GM18951 (cell line): ENCODE data around the gene PNMA1.
A peak's percentile ranks its signal among the peaks of the same experiment; 100 is the strongest.

Source experiments
- POLR2A ChIP-seq: IDR thresholded peaks from 4 replicates; pipeline ENCODE4 v1.6.1; 2011; ENCODE audit warnings: mild to moderate bottlenecking; ENCODE audit not compliant: insufficient read length, insufficient read depth; ENCODE audit errors: extremely low read depth
- in situ Hi-C: fragments of 300-500 bp; cut with MboI; formaldehyde crosslinking; loops from one replicate; pipeline ENCODE4 v1.12.0; 2022; ENCODE audit warnings: low sequenced_read_pairs, mixed read lengths, inconsistent platforms; ENCODE audit not compliant: unreplicated experiment

The PNMA1 gene

DNA sequence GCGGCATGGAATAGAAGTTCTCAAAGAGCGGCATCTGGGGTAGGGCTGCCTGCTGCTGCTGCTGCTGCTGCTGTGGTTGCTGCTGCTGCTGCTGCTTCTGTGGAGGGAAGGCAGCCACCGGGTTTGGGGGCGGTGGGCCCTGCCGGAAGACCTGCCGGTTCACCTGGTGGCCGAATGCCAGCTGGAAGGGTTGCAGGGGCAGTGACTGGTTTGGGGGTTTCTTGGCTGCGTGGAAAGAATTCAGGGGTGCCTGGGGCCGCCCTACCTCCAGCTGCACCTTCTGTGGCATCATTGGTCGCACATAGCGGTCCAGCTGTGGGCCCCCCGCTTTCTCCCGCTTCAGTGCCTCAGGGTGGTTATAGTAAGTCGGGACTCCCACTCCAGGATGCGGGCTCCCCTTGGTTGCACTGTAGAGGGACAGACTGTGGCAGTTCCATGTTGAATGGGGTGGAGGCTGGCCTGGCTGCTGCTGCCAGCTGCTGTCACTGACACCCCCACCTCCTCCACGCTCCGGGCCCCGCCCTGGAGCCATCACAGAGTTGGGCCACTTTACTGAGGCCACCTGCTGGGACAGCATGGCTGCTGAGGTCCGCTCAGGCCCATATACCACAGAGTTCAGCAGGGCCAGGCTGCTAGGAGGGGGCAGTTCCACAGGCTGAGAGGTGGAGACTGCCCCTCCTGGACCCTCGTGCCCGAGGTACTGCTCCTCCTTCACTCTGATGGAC is 25.2 kb upstream of the PNMA1 start:
- TF ChIP-seq POLR2A = no peak
- in situ Hi-C loops = no loop called here

DNA sequence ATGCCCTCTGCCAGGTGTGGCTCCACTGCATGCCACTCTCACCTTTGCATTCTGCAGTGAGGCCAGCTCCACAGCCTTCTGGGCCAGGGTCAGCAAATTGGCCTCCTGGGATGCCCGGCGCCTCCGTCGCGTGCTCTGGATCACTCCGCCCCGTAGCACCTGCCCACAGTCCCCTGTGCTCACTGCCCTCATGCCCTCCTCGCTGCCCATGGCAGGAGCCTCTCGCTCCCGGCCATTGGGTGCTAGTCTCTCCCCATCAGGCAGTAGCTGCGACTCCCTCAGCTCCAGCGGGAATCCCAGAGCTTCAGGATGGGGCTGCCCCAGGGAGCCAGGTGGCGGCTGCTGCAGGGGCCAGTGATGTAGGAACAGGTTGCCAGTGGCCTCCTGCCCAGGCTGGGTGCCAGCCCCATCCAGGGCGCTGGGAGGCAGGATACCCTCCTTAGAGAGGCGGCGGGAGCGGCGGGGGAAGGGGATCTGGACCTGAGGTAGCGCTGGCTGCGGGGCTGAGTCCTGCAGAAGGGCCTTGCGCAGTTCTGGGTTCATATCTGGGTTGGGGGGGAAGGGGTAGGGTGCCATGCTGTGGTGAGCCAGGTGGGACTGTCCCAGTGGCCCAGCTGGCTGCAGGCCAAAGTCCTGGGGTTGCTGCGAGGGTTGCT is 24.5 kb upstream of the PNMA1 start:
- in situ Hi-C loops = no loop called here
- TF ChIP-seq POLR2A = no peak

DNA sequence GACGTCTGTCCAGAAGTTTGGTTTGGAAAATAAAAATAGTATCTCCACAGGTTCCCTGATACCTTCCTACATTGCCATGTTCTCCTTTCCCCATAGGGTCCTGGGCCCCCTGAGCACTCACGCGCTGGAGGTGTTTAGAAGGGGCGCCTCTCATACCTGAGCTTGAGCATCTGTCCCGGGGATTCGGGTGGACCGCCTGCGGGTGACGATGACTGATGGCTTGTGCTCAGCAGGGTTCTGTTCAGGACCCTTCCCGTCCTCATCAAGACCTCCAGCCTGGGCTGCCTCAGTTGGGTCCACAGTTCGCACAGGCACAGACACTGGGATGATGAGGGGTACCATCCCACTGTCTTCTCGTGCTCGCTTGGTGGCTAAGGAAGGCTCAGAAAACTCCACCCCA is 22.7 kb upstream of the PNMA1 start:
- no peak for TF ChIP-seq POLR2A
- in situ Hi-C loops = no loop called here

DNA sequence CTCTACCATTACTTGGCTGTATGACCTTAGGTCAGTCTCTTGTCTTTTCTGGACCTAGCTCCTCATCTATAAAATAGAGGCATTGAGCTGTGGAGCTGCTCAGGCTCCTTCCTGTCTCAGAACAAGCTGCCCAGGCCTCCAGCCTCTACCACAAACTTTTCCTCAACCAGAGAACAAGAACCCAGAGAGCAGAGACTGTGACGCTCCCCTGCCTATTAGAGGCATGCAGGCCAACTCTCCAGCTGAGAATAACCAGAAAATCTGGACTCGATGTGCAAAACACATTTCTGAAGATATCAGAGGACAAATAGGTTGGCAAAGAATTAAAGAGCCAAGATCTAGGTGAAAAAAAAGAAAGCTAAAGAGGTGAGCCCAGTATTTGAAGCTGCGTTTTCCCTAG is 17.8 kb upstream of the PNMA1 start:
- TF ChIP-seq POLR2A = no peak
- in situ Hi-C loops = loop anchor here (5.0 kb wide), 1 partner anchor 95 kb away; no protein-coding TSS in a partner anchor

DNA sequence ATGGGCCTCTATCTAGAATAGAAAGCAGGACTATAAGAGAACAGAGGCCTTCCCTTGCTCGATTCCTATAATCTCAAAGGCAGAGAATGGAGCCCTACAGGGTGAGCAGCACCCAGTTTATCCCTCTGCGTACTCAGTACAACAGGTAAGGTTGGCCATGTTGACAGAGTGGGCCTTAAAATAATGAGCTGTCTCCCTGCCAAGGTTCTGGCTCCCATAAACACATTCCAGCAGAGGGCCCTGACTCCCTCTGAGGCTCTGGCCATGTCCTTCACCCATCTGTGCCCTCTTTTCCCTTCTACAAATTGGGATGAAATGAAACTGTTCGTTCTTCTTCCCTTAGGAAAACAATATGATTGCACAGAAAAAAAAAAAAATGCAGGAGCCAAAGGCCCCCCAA is 16.9 kb upstream of the PNMA1 start:
- TF ChIP-seq POLR2A = no peak
- in situ Hi-C loops = loop anchor here (5.0 kb wide), 1 partner anchor 96 kb away; no protein-coding TSS in a partner anchor

DNA sequence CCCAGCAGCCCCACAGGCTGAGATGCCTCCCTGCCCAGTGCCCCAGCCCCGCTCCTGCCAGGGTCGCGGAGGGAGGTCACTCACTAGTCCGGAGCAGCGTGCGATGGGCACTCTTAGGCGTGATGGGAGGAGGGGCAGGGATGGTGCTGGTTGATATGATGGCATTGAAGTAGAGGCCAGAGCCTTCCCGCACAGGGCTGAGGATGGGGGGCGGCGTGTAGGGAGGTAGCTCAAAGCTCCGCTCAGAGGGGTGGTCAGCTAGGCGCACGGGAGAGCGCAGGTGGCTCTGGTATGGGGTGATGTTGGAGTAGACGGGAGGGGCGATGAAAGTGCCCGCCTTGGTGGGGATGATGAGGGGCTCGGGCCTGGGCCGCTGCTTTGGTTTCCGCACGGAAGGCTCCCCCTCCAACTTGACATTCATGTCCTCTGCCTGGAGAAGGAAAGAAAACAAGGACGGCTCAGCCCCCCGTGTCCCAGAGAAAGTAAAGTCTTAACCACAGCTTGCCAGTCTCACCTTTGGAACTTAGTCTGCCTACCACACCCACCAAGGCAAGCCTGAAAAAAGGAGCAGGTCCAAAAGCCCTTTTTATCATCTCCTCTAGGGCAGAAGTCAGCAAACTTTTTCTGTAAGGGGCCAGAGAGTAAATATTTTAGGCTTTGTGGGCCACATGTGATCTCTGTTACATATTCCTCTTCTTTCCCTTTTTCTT is 15.5 kb upstream of the PNMA1 start:
- TF ChIP-seq POLR2A = peak; percentile 5
- in situ Hi-C loops = loop anchor here (5.0 kb wide), 1 partner anchor 98 kb away; no protein-coding TSS in a partner anchor

DNA sequence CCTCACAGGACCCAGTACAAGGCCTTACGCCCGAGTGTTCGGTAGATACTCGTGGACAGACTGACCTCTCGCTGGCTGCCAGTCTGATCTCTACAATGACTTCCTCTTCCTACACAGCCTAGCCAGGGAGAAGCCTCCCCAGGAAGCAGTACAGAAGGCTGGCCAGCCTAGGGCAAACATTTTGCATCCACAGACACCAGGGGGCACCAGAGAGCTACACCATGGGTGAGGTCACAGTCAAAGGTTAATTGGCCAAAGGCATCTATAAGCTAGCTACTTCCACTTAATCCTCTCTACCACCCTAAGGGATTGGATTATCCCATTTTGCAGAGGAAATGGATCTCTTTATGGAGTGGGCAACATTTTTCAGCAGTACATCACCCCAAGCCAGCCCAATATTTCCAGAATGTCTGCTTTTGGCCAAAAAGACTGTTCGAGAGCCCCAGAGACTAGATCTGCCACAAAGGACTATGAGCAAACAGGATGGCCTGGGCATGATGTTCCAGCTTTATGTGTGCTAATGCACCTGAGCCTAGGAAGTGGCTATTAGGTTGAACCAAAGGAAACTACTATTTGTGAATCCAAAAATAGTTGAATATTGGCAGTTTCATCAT is 14.6 kb upstream of the PNMA1 start:
- no peak for TF ChIP-seq POLR2A
- in situ Hi-C loops = no loop called here

DNA sequence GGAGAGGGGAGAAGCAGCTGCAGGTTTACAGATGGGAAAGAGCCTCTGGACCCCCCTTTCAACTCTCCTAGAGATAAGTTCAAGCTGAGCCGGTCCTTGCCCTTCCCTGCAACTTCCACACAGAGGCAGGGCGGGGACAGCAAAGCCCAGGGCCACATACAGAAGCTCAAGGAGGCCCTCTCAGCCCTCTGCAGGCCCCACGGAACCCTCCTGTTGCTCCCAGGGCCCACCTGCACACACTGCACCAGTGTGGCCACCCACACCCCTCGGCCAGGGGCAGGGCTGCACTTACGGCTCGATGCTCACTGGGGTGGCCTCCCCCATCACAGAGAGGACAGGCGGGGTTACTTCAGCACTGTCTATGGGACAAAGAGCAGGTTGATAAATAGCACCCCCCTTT is 13.0 kb upstream of the PNMA1 start:
- no peak for TF ChIP-seq POLR2A
- in situ Hi-C loops = no loop called here

DNA sequence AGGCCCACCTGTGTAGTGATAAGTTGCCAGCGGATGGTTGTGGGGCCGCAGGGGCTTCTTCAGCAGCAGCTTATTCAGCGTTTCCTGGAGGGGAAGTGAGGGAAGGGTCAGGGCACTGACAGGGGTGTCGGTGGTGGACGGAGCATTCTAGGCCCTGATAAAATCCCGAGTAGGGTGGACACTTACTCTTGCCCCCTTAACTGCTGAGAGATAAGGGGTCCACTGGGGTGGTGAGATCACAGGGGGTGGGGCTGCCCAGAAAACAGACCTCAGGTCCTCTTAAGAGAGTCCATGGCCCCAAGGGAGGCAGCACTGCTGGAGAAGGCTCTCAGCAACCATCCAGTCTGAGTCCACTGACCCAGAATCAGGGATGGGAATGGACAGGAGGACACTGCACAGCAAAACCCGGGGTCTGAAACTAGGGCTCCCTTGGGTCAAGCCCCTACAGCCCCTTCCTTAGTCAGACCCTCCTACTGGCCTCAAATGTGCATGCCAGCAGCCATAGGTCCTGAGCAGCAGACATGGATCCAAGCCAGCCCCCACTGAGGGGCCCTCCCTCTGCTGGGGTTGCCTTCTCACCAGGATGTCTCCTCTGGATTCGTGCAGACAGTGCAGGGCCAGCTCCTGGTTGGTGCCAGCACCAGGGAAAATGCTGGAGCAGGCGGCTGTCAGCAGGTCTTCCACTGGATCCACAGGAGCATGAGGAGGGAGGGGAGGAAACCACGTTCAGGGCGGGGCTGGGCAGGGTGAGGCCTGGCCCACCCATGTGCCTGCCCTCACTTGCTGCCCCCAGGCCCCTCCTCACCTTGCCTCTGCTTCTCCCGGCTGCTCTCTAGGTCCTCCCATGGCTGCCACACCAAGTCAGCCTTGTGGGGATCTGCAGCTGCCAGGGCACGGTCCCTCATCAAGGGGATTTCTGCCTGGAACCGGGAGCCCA is 12.1 kb upstream of the PNMA1 start:
- in situ Hi-C loops = no loop called here
- TF ChIP-seq POLR2A = no peak

DNA sequence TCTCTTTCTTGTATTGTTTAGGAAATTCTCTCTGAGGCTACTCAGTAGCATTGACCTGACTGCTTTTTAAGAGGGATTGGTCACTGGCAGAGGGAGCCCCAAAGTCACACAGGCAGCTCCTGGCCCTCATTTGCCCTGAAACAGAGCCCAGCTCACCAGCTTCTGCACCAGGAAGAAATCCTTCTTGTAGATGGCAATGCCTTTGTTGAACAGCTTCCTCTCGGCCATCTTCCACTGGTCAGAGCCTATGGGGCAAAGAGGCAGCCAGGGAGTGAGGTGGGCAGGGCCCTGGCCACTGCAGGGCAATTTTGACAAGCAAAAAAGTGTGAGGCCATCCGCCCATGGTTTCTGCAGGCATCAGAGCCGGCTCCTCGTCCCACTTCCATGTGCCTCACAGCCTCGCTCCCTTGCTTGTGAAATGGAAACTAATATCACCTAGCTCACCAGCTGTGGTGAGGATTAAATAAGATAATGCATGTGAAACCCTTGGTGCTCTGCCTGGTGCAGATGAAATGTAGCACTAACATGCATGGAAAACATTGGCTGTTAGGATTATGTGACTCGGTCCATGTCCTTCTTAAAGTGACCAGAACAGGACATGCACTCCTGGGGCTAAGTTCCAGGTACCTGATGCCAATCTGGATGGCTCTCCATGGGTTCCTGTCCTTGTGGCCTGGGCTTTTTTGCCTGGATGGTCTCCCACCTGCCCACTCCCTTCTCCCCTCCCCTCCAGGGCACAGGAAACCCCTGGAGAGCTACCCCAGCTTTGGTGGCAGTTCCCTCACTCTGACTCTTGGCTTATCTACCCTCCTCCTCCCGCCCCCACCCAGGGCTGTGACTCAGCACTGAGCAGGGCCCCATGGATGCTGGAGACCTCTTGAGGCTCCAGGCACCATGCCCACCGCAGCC is 11.2 kb upstream of the PNMA1 start:
- TF ChIP-seq POLR2A = no peak
- in situ Hi-C loops = no loop called here

DNA sequence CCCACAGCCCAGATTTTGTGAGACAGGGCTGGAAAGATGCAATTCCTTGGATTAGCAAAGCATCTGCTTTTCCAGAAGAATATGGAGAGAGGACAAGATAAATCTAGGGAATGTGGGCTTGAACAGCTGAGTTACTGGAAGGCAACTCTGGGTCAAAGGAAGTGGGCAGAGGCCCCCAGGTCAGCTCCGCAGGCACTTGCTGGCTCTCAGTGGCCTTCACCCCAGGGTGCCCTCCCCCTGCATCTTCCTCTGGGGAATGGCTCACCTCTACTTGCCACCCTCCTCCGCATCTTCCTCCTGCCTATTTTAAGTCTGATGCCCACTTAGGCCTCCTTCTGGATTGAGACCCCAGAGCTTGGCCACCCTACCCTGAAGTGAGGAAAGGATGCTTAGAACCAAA is 10.5 kb upstream of the PNMA1 start:
- TF ChIP-seq POLR2A = peak; percentile 14
- in situ Hi-C loops = no loop called here
